Stimulated activated naive CD4-positive, alpha-beta T cell treated with Interleukin-2 at 50 U/mL for 16 hours (primary cell): ENCODE data around the gene GSX1.
"Not testable (repeated sequence)": the region's sequence is repeated elsewhere in the genome, so short reads cannot be mapped to it uniquely, and the experiment has no call there.

Experiments used
- DNase-seq: peaks from one replicate; lab custom pipeline; 2025; lab: John Stamatoyannopoulos, UW

GSX1 gene

DNA sequence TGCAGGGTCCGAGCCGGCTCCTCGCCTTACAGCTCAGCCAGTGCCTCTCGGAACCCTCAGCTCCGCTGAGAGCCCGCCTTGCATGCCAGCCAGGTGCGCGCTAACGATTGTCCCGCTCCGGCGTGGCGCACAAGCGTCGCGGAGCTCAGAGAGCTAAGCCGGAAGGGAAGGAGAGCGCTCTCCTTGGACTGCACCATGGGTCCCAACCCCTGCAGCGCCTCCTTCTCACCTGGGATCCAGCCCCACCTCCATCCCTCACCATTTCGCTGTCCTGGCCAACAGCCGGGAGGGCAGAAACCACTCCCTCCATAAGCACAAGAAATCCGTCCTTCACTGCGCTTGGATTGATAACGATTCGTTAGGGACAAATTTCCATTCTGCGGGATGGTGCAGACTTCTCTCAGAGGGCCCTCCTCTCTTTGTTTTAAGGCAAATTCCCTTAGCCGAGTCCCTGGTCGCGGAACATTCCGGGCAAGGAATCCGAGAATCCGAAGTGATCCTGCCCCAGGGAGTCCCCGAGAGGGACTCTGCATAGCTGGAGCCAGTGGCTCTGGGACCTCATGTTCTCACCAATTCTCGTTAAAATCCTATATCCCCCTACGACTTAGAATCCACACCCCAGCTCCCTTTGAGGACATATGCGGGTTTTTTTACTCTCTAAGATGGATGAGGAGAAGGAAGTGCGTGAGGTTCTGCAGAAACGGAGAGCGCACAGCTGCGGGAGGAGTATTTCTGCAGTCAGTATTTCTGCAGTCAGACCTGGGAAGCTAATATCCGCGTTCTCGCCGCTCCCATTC, 2.8 kb downstream of the GSX1 start:
- no peak for DNase-seq

DNA sequence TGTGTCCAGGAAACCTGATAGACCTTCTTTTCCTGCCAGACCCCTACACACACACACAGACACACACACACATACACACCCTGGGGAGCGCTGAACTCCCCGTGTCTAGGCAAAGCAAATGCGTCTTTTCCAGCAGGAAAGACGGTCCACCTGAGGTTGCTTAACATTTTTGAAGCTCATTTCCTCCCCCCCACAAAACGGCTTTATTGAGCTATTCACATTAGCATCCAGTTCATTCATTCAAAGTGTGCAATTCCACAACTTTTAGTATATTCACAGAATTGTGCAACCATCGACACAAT, 3.4 kb downstream of the GSX1 start:
- DNase-seq, result no peak

DNA sequence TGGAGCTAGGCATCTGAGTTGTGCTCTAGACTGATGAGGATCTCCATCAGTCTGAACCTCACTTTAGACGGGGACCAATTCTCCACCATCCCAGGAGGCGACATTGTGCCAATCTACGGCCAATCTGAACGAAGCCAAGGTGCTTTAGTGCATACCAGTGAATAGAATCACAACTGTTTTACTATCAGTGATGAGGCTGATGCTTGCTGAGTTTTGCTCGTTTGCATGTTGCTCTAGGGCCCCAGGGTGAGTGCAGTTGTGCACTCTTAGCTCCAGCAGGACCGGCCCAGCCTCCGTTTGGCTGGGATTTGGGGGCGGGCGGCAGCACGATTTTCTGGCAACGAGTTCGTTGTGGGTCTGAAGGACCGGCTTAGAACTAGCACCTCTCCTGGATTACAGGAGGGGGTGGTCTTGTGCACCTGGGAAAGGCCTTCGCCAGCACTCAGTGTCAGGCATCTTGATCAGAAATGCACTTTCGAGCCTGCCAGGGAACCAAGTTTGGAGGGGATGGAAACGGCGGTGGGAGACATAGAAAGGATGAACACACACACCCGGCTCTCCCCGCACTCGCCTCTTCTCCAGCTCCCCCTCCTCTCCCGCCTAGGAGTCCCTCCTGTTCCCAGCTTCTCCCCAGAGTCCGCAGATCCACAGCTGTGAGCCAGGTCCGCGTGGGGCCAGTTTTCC, 4.4 kb downstream of the GSX1 start:
- DNase-seq, result no peak

DNA sequence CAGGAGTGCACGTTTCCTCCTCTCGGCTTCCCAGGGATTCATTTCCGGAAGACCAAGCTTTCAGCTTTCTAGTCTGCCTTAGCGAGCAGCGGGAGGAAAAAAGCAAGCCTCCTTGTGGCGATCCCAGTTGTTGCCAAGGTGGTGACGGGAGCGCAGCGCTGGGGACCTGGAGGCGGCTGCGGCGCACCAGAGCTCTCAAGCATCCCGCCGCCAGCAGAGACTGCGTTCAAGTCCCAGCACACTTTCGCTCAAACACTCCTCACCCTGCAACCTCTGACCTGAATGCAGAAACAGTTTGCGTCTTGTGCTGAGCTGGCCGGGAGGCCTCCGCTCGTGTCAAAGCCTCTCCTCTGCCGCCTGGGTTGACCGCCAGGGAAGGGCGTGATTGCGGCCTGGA, 4.9 kb downstream of the GSX1 start:
- no peak for DNase-seq

DNA sequence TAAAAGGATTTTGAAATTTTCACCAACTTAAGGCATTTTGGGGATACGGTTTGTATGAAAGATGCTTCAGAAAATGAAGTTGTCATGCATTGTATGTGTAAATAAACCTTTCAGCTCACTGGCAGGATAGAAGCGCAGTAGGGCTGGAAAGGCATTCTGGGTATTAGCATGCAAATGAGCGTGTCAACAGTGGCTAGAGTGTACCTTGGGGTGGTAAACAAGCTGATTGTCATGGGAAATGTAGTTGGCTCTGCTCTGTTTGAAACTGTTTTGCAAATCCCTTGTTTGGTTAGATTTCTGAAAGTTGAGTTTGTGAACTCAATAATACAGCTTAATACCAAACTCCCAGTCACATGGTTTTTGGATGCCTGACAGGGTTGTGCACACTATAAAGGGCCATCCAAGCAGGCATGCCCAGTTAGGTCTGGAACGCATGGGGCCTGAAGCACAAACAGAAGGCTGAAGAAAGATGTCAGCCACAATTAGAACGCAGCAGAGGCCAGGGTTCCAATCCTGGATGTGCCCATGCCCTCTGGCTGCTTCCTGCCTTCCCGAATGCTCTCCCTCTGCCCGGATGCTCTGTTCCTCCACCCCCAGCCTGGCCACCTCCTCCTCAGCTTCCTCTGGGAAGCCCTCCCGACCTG, 14.6 kb downstream of the GSX1 start:
- no peak for DNase-seq

DNA sequence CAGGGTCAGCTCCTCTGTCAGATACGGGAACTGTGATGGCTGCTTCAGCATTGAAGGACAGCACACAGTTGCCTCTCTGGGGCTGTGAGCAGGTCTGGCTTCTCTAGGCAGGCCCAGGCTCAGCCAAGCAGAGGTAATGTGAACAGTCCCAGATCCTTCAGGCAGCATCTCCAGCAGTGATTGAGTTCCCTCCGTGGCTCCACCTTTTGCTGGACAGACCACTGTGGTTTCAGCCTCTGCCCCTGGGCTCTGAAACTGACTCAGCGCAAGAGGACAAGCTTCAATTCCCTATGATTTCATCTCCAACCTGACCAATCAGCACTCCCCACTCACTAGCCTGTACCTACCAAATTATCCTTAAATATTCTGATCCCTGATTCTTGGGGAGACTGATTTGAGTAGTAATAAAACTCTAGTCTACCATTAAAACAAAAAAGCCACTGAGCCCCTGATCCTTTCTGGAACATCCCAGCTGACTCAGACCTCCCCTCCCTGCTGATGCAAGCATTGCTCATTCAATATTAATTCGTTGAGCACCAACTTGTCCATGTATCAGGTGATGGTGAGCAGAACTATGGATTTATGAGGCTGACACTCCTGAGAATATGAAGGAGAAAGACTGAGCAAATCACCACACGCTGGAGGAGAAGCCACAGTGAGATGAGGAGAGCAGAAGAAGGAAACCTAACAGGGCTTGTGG, 16.7 kb downstream of the GSX1 start:
- DNase-seq, result no peak

DNA sequence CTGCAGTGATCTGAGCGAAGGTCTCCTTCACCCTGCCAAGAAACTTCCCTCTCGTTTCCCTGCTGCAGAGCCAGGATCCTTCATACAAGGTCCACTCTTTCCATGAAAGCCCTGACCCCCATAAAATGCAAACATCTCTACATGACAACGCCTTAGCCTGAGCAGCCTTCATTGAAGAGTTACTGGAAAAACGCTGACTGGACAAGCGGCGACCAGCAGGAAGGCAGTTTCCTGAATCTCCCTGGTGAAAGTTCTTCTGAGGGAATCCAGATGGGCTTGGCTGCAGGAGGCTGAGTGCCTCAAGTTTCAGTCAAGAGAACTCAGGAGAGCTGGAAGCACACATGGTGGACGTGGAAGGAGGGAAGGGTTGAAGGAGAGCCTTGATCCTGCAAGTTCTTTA, 17.7 kb downstream of the GSX1 start:
- no peak for DNase-seq

DNA sequence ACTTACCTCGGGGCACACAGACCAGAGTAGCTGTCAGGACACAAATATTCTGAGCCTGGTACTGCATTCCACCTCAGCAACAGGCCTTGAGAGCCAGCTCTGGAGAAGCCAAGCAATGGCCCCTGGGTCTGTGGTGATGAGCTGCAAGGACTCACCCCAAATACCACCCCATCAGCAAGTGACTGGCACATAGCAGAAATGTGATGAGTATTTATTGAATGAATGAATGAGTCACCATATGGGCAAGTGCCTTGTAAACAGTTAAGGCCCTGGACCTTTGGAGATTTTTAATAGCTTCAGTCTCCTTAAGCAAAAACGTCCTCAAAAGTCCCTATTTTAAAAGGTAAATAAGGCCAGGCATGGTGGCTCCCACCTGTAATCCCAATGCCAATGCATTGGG, 18.2 kb downstream of the GSX1 start:
- DNase-seq, result no peak

DNA sequence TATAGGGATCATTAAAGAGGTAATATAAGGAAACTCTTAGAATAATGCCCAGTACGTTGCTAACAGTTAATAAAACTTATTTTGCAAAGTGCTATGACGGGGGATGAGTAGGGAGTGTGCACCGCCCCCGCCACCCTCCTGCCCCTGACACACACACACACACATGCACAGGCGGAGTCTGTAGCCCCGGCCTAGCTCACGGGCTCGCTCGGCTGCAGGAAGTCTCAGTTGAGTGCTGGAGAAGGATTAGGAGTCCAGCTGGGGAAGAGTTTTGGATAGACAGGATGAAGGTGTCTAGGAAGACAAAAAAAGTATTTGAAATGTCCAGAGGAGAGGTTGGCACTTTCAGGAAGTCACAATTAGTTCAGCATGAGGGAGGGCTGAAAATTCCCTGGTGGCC, 21.5 kb downstream of the GSX1 start:
- DNase-seq, result no peak

DNA sequence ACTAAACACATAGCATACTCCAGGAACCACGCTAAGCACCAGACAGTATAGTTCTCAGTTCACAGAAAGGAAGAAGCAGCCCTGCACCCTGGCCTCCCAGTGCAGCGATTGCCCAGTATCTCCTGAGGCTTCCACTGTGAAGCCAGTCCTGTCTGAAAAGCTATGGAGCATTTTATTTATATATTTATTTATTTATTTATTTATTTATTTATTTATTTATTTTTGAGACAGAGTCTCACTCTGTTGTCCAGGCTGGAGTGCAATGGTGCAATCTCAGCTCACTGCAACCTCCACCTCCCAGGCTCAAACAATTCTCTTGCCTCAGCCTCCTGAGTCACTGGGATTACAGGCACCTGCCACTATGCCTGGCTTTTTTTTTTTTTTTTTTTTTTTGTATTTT, 25.5 kb downstream of the GSX1 start:
- DNase-seq, result not testable (repeated sequence)

DNA sequence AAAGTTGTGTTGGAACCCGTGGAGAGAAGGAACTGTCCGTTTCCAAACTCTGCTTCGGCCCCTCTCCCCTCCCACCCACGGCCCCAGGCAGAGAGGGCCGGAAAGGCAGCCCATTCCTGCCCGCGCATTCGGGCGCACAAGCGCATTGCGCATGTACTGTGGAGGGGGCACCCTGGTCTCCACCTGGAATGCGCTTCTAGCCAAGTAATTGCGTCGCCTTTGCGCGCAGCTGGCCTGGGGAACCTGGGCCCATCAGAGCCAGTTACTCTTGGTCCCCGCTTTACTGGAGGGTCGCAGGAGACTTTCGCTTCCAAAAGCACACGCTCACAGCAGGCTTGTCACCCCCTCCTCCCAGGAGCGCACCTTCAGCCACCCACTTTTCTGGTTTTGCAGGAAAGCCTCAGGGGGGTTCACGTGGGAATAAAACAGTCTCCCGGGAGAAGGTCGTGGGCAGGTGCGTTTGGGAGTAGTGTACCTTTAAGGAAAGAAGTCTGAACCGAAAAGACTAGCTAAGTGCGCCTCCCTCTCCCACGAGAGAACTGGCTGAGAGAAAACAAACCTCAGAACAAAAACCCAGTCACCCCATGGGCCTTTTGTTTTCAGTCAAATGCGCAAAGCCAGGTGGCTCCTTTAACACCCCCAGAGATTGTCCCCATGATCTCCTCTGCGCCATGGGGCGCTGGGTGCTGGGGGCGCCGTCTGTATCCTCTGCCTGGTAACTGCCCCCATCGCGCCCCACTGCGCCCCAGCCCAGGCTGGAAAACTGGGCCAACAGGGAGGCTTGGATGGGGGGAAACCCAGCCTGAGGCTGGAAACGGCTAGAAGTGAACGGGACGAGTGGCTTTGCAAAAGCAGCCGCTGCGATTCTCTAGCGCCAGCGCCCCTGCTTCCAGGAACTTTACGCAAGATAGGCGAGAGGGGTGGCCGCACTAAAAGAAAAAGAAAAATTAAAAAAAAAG, 28.5 kb downstream of the GSX1 start:
- DNase-seq, result no peak

DNA sequence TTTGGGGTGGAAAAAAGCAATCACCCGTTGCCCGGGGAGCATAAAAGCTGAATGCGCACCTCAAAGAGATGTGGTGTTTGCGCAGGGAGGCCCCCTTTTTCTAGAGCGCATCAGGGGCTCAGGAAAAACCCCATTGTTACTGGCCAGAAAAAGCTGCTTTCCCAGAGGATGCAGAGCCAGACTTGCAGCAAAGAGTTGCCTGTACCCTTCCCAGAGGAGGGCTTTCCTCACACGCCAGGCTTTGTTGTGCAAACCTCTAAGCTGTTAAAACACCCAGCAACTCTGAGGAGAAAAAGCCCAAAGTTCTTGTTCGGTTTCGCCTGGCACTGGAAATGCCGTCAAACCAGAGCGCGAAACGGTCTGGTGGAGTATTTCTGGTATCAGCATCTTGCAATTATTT, 29.3 kb downstream of the GSX1 start:
- DNase-seq, result no peak

DNA sequence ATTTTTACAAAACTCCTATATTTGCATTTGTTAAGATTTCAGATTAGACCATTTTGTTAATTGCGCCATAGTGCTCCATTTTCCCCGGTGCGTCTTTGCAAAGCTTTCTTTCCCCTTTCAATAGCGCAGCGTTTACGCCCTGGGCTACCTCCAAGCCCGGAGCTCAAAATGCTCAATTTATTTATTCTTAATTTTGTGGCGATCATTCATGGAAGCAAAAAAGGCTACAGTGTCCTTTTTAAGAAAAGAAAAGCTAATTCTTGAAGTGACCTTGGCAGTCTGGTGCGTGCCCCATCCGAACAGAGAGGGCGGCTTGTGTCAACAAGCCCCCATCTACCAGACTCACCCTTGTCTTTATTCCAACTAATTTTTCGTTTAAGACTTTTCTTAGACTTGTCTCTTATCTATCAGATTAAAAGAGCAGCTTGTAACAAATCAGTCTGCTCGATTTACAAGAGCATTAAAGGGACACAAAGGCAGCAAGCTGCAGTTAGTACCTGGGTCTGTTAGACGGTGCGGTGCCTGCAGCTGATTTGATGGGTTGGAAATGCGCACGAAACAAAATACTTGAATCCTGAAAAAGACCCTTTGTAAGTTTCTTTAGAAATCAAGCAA, 30.1 kb downstream of the GSX1 start:
- no peak for DNase-seq

DNA sequence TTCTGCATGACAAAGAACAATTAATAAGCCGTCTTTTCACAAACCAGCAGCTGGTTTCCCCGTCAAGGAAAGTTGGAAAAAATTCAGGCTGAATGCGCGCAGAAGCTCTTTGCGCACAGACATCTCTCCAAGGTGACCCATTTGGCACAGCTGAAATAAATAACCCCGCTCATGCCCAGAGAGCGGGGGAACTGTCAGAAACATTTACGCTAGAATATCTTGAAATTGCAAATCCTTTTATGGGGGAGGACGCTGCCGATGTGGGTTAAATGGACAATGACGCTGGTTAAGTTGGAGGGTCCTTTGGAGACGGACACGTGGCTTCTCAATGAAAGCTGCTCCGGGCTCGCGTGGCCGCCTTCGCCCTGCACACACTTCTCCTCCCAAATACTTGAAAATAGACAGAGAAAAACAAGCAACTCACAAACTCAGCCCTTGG, 30.6 kb downstream of the GSX1 start:
- no peak for DNase-seq

DNA sequence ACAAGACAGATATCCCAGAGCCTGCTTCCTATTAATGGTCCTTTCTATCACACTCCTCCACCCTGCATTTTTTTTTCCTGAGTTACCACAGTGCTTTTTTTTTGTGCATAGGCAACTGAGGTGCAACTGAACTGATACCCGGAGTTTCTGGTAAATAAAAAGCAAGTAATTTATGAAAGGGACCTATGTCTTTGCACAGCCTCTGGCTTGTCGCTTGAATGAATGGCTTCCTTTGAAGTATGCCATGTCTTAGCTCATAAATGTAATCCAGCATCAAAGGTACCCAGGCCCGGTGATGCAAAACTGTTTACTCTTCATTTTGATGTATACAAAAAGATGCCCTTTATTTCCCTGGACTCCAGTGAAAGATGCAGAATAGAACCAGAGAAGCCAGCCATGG, 31.8 kb downstream of the GSX1 start:
- DNase-seq, result no peak

DNA sequence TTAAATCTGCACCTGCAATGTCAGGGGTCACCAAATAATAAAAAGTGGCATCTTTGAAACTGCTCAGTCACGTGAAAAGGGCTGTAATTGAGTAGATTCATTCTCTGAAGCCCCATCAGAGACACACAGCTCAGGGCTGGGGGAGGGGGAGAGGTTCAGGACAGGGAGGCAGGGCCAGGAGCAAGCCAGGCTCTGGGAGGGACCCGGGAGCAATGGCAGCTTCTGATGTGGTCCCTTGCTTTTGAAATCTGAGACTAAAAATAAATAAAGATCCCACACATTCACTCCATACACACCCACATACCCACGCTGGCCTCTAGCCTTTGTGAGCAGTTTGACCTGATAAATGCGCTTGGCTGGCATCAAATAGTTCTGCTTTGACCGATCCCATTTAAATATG, 32.8 kb downstream of the GSX1 start:
- no peak for DNase-seq

DNA sequence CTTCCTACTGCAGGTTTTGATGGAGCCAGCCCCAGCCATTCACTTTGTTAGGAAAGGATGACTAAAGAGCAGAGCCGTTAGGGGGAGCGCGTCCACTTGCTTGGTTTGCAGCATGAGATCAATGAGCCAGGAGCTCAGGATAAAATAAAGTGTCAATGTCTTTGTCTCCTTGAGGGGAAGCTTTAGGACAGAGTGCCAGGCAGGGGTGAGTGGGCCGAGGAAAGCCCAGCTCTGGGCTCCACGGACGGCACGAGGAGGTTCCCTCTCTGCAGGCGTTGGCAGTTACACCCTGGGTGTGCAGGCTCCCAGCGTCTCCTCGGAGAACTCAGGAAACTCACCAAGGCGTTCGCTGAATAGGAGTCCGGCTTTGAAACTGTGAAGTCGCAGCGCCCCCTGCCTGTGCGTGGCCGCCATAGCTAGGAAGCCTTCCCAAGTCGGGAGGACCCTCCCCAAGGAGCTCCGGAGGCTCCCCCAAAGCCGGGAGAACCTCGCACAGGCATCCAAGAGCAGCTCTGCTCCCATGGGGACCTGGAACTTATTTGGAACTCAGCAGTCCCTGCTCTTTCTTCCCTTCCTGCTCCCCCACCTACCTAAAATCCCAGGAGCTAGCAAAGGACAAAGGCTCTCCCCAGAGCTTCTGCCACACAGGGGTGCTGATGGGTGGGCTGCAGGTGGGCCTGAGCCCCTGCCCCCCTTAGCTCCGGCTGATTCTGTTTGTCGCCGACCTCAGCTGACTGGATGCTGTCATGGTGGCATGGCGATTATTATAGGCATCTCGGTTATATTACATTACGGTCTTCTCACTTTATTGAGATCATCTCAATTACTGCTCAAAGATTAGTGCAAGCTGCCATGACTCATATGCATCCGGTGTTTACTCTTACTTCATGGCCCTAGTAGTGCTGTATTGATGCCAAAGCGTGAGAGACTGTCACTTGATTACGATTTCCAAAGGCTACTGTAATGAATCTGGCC, 34.4 kb downstream of the GSX1 start:
- DNase-seq, result peak; percentile 34

DNA sequence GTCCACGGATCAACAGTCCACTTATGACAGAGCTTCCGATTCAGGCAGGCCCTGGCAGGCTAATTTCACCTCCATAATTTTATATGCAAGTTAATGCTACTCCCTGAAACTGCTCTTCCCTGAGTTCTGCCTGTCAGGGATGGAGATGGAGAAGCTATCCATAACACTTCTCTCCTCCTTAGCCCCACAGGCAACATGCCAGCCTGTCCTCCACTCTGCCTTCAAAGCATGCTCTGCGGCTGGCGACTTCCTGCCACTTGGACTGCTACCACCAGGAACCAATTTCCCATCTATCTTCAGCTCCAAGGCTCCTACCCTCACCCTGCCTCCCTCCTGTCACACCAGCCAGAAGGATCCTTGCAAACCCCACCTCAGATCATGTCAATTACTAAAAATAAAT, 35.4 kb downstream of the GSX1 start:
- no peak for DNase-seq

DNA sequence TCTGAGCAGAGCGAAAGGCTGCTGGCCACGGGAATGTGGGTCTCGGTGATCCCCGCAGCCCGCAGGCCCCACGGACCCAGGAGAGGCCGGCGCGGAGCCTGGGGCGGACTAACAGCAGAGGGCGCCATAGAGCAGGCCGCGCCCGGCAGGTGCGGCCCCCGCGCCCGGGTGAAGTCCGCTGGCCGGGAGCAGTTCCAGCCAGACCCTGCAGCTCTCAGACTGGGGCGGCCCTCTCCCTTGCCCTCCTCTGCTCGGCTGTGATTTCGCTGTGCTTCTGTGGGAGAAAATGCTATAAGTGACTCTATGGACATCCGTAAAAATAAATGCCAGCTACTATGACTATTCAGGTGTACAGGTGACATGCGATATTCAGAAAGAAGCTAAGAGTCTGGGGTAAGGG, 37.7 kb downstream of the GSX1 start:
- peak; percentile 27 for DNase-seq

DNA sequence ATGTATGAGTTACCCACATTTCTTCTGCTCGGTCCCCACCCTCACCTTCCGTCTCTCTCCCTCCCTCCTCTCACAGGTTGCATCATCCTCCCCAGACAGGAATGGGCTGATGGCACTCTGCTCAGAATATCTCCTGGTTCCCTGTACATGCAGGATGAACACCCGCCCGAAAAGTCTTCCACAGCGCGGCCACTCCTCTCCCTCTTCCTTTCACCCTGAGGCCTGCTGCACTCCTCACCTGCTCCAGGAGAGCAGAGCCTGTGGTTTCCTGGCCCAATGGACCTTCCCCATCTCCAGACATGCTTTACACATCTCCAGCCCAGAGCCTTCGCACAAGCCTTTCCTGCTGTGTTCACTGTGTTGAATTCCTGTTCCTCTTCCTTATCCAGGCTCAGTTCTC, 40.9 kb downstream of the GSX1 start:
- DNase-seq, result no peak
